GM12891 (cell line): Measurements from ENCODE around the gene PCNX4.

Experiments used
- POLR2A ChIP-seq: IDR thresholded peaks from 2 replicates; pipeline ENCODE4 v1.6.1; 2011; ENCODE audit warnings: low read depth, low read length, control low read depth
- POLR2AphosphoS5 ChIP-seq: IDR thresholded peaks from 2 replicates; pipeline ENCODE4 v1.6.1; 2011; ENCODE audit warnings: low read depth, low read length, control low read depth

DNA sequence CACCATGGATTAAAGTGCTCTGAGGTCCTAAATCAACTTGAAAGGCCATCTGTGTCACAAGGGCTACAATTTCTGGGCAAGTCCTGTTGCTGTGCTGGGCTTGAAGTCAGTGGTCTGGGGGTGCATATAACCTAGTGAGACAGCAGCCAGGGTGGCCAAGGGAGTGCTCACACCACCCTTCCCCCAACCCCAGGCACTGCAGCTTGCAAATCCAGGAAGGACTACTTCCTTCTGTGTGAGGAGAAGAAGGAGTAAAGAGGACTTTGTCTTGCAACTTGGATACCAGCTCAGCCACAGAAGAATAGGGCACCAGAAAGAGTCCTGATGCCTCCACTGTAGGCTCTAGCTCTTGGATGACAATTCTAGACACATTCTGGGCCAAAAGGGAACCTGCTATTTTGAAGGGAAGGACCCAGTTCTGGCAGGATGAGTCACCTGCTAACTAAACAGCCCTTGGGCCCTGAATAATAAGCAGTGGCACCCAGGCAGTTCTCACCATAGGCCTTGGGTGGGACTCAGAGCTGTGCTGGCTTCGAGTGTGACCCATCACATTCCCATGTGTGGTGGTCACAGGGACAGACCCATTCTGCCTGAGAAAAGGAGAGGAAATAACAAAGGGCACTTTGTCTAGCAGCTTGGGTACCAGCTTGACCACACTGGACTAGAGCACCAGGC, 106.0 kb downstream of the PCNX4 start:
- TF ChIP-seq POLR2AphosphoS5 (no peak), POLR2A (no peak)
